H9 (cell line): Measurements from ENCODE around the gene MRO. TPM values are rescaled to one million over a fixed set of nuclear protein-coding genes. Genes with fewer than 3 reads are reported as not detected.

ENCODE experiments used
- DNase-seq: peaks from one replicate; pipeline ENCODE4 v3.0.0-alpha.2; 2017
- H2AFZ ChIP-seq: one replicate; pipeline ENCODE4 v1.6.1; 2013; ENCODE audit warnings: mild to moderate bottlenecking, low read length, control low read depth, moderate library complexity
- H2AK5ac ChIP-seq: 2 replicates; pipeline ENCODE4 v1.6.1; 2013; ENCODE audit warnings: low read length, control low read depth, mixed read lengths; ENCODE audit not compliant: insufficient read length
- H2BK120ac ChIP-seq: one replicate; pipeline ENCODE4 v1.6.1; 2013; ENCODE audit warnings: low read depth, mild to moderate bottlenecking, low read length, control low read depth, inconsistent platforms; ENCODE audit not compliant: poor library complexity, severe bottlenecking
- H2BK12ac ChIP-seq: 2 replicates; pipeline ENCODE4 v1.6.1; 2013; ENCODE audit warnings: low read length, control low read depth, mixed read lengths, low read depth; ENCODE audit not compliant: insufficient read length
- H2BK15ac ChIP-seq: 2 replicates; pipeline ENCODE4 v1.6.1; 2013; ENCODE audit warnings: low read depth, low read length, control low read depth
- H2BK20ac ChIP-seq: one replicate; pipeline ENCODE4 v1.6.1; 2013; ENCODE audit warnings: low read depth, mild to moderate bottlenecking, low read length, control low read depth, inconsistent platforms; ENCODE audit not compliant: poor library complexity, severe bottlenecking
- H2BK5ac ChIP-seq: 2 replicates; pipeline ENCODE4 v1.6.1; 2013; ENCODE audit warnings: low read length, control low read depth, mixed read lengths; ENCODE audit not compliant: insufficient read length
- H3K14ac ChIP-seq: 2 replicates; pipeline ENCODE4 v1.6.1; 2013; ENCODE audit warnings: low read length, control low read depth; ENCODE audit not compliant: insufficient read depth
- H3K18ac ChIP-seq: 2 replicates; pipeline ENCODE4 v1.6.1; 2013; ENCODE audit warnings: low read depth, mild to moderate bottlenecking, mixed read lengths, low read length, control low read depth; ENCODE audit not compliant: insufficient read length
- H3K23ac ChIP-seq: 2 replicates; pipeline ENCODE4 v1.6.1; 2013; ENCODE audit warnings: low read length, control low read depth, mixed read lengths, low read depth; ENCODE audit not compliant: insufficient read length
- H3K23me2 ChIP-seq: 2 replicates; pipeline ENCODE4 v1.6.1; 2013; ENCODE audit warnings: low read depth, mild to moderate bottlenecking, mixed read lengths, low read length, control low read depth; ENCODE audit not compliant: insufficient read length, poor library complexity, severe bottlenecking
- H3K27ac ChIP-seq: 2 replicates; pipeline ENCODE4 v1.5.1; 2013; ENCODE audit warnings: low read length, control low read depth, mixed read lengths, low read depth; ENCODE audit not compliant: insufficient read length
- H3K27me3 ChIP-seq: 2 replicates; pipeline ENCODE4 v1.6.1; 2013; ENCODE audit warnings: low read length, control low read depth, inconsistent platforms; ENCODE audit not compliant: insufficient read depth
- H3K4ac ChIP-seq: 2 replicates; pipeline ENCODE4 v1.6.1; 2013; ENCODE audit warnings: low read depth, mild to moderate bottlenecking, control low read depth, inconsistent platforms, low read length, moderate library complexity
- H3K4me1 ChIP-seq: 2 replicates; pipeline ENCODE4 v1.6.1; 2013; ENCODE audit warnings: low read length, control low read depth, inconsistent platforms; ENCODE audit not compliant: insufficient read depth
- H3K4me2 ChIP-seq: 2 replicates; pipeline ENCODE4 v1.6.1; 2013; ENCODE audit warnings: low read length, control low read depth, mixed read lengths; ENCODE audit not compliant: insufficient read length, insufficient read depth
- H3K56ac ChIP-seq: 2 replicates; pipeline ENCODE4 v1.6.1; 2013; ENCODE audit warnings: low read depth, mild to moderate bottlenecking, mixed read lengths, low read length, control low read depth; ENCODE audit not compliant: insufficient read length
- H3K79me1 ChIP-seq: 2 replicates; pipeline ENCODE4 v1.6.1; 2013; ENCODE audit warnings: low read depth, mild to moderate bottlenecking, moderate library complexity, low read length, control low read depth, inconsistent platforms; ENCODE audit not compliant: insufficient read depth, poor library complexity, severe bottlenecking
- H3K79me2 ChIP-seq: 2 replicates; pipeline ENCODE4 v1.6.1; 2013; ENCODE audit warnings: low read length, control low read depth, inconsistent platforms; ENCODE audit not compliant: insufficient read depth
- H3K9ac ChIP-seq: 2 replicates; pipeline ENCODE4 v1.6.1; 2013; ENCODE audit warnings: low read length, control low read depth, mixed read lengths; ENCODE audit not compliant: insufficient read length; ENCODE audit errors: extremely low read depth
- H3K9me3 ChIP-seq: one replicate; pipeline ENCODE4 v1.6.1; 2013; ENCODE audit warnings: low read depth, low read length, inconsistent platforms; ENCODE audit not compliant: control insufficient read depth
- H3T11ph ChIP-seq: one replicate; pipeline ENCODE4 v1.6.1; 2013; ENCODE audit warnings: mild to moderate bottlenecking, low read length, control low read depth, inconsistent platforms
- H4K20me1 ChIP-seq: one replicate; pipeline ENCODE4 v1.6.1; 2013; ENCODE audit not compliant: control insufficient read depth, insufficient read length, insufficient read depth
- H4K5ac ChIP-seq: 2 replicates; pipeline ENCODE4 v1.6.1; 2013; ENCODE audit warnings: low read depth, mild to moderate bottlenecking, mixed read lengths, low read length, control low read depth; ENCODE audit not compliant: insufficient read length
- H4K8ac ChIP-seq: replicated peaks from 2 replicates; pipeline ENCODE4 v1.6.1; 2013; ENCODE audit warnings: low read length, control low read depth, mixed read lengths, low read depth; ENCODE audit not compliant: insufficient read length
- H4K91ac ChIP-seq: 2 replicates; pipeline ENCODE4 v1.6.1; 2013; ENCODE audit warnings: low read depth, mild to moderate bottlenecking, moderate library complexity, mixed read lengths, low read length, control low read depth; ENCODE audit not compliant: insufficient read length
- H3K27ac Mint-ChIP-seq, 3 experiments: 2 replicates in 2 of 3; 3 replicates in 1 of 3; pipeline ENCODE4 v1.8.0; 2020 to 2021; ENCODE audit warnings: mixed read lengths in 3 of 3, mild to moderate bottlenecking in 1 of 3, moderate library complexity in 1 of 3
- H3K27me3 Mint-ChIP-seq: 2 replicates; pipeline ENCODE4 v1.8.0; 2021; ENCODE audit warnings: low read depth, mild to moderate bottlenecking, moderate library complexity, mixed read lengths
- H3K36me3 Mint-ChIP-seq, 3 experiments: 2 replicates in 2 of 3; 3 replicates in 1 of 3; pipeline ENCODE4 v1.8.0; 2020 to 2021; ENCODE audit warnings: low read depth in 3 of 3, mixed read lengths in 3 of 3; ENCODE audit not compliant: insufficient read depth in 1 of 3
- H3K4me1 Mint-ChIP-seq, 2 experiments: 2 replicates each; pipeline ENCODE4 v1.8.0; 2020; ENCODE audit warnings: mixed read lengths in 2 of 2
- H3K4me3 Mint-ChIP-seq, 2 experiments: 2 replicates in 1 of 2; 3 replicates in 1 of 2; pipeline ENCODE4 v1.8.0; 2020 to 2021; ENCODE audit warnings: mild to moderate bottlenecking in 2 of 2, mixed read lengths in 2 of 2, moderate library complexity in 1 of 2
- H3K9me3 Mint-ChIP-seq, 2 experiments: 2 replicates in 1 of 2; 3 replicates in 1 of 2; pipeline ENCODE4 v1.8.0; 2020; ENCODE audit warnings: mild to moderate bottlenecking in 2 of 2, mixed read lengths in 2 of 2, moderate library complexity in 1 of 2
- CTCF ChIP-seq: fragments of 200-600 bp; sonication (generic); conservative IDR thresholded peaks from 3 replicates; pipeline ENCODE4 v1.8.0; 2021; ENCODE audit warnings: antibody characterized with exemption, mild to moderate bottlenecking
- WGBS: extraction: QIAGEN DNeasy Blood & Tissue Kit; methylation state at CpG from one replicate; pipeline ENCODE4 v1.1.7; 2013; ENCODE audit warnings: missing lambda C conversion rate, low lambda C conversion rate, mixed read lengths; ENCODE audit not compliant: insufficient read length; ENCODE audit errors: extremely low coverage; 5-methylcytosine and 5-hydroxymethylcytosine counted together
- total RNA-seq: library from RNA; stranded (reverse); gene quantifications from 2 replicates; pipeline ENCODE4 v1.2.1, GENCODE V29; 2021

MRO gene
- total RNA-seq, 1 experiment from 2014 or later, result 0.57 TPM

- Histone ChIP-seq H3K4me1 (no peaks in the 10 kb centered on the region), H3K27ac (no peak overlapping the region), H3K14ac (no peak overlapping the region), H2AK5ac (no peak overlapping the region), H3K56ac (no peak overlapping the region), H2BK5ac (no peak overlapping the region), H2BK15ac (no peak overlapping the region), H2AFZ (no peak overlapping the region), H2BK120ac (no peak overlapping the region), H4K20me1 (no peaks in the 10 kb centered on the region), H2BK12ac (no peak overlapping the region), H4K8ac (no peak overlapping the region), H3K9me3 (no peaks in the 10 kb centered on the region), H3K79me1 (no peaks in the 10 kb centered on the region), H2BK20ac (no peak overlapping the region), H3K4me2 (no peak overlapping the region), H3K4ac (no peak overlapping the region), H3K23ac (no peak overlapping the region), H3K18ac (no peak overlapping the region), H3K9ac (no peak overlapping the region), H3T11ph (no peak overlapping the region), H3K27me3 (no peaks in the 10 kb centered on the region), H3K23me2 (no peaks in the 10 kb centered on the region), H4K91ac (no peak overlapping the region), H3K79me2 (no peaks in the 10 kb centered on the region), H4K5ac (no peak overlapping the region)
- DNase-seq, result no peak
- Mint-ChIP-seq H3K4me3 (no peak overlapping the region), H3K4me1 (no peaks in the 10 kb centered on the region; a peak in 1 of 4 replicates), H3K27ac (no peak overlapping the region), H3K27me3 (no peaks in the 10 kb centered on the region; the same call in 1 of the 2 replicates), H3K36me3 (no peaks in the 10 kb centered on the region), H3K9me3 (no peaks in the 10 kb centered on the region)
- TF ChIP-seq CTCF, result no peak
- WGBS, result no CpG with 5 or more reads among the region's 2 CpGs
These were observed 19.5 kb upstream of the MRO start for GRCh38 chr18:50839341-50839740.
